ENCODE results near the gene VCL. TPM values are rescaled to one million over a fixed set of nuclear protein-coding genes. Genes with fewer than 3 reads are reported as not detected.
"Not testable (repeated sequence)": the region's sequence is repeated elsewhere in the genome, so short reads cannot be mapped to it uniquely, and the experiment has no call there.

The VCL gene
- total and polyA plus RNA-seq, 4 donors: 31.6 to 499 (median 229) TPM

DNA sequence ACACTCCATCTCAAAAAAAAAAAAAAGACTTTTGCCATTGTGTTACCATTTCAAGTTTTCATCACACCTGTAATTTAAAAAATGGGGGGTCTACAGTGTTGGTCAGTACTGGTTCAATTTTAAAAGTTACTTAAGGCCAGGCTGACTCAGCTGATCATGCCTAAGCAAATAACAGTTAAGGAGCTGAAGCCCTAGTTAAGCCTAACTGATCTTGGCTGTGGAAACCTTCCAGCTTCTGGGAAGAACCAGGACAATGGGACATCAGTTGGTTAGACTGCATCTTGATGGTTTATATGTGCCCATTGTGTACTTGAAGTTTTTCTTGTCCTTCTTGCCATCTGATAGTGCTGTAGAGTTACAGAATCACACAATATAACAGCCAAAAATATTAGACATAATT is 26.7 kb downstream of the VCL start:
- intact Hi-C loops (cut with DNase I): loop anchor here in 1 of 2 donors (5.0 kb wide), 1 partner anchor 43 kb away; no protein-coding TSS in a partner anchor

GRCh38 chr10:74025380-74025978 is 27.6 kb downstream of the VCL start:
- Histone ChIP-seq H3K4me1 (ENCODE audit: control insufficient read depth in 1 of 2, insufficient read depth in 2 of 2, low read length in 2 of 2) (peaks cover 9 to 13% of the 10 kb centered on the region in 2 donors), H3K9me3 (ENCODE audit: control insufficient read depth, low read length) (no peaks in the 10 kb centered on the region), H3K27ac (ENCODE audit: low read depth in 1 of 2, low read length in 2 of 2) (peak overlapping the region in 1 of 2 donors; percentile 57), H3K4me3 (ENCODE audit: low read length in 2 of 2) (no peak overlapping the region), H3K36me3 (ENCODE audit: control insufficient read depth in 1 of 2, insufficient read depth in 2 of 2, low read length in 1 of 2) (no peaks in the 10 kb centered on the region), H3K27me3 (ENCODE audit: control insufficient read depth in 1 of 2, insufficient read depth in 2 of 2, low read length in 1 of 2) (no peaks in the 10 kb centered on the region)
- ATAC-seq (ENCODE audit: low FRiP score) (no peak), DNase-seq (no peak)
- 45 to 53% methylated on average over 5 of the region's 5 CpGs for WGBS, 2 donors
- intact Hi-C loops (cut with DNase I): no loop called here

More for the DNA sequence above, 26.7 kb downstream of the VCL start:
- H3K36me3 ChIP-seq (ENCODE audit: control insufficient read depth in 1 of 2, insufficient read depth in 2 of 2, low read length in 1 of 2): no peaks in the 10 kb centered on the region
- no peak overlapping the region for H3K27ac ChIP-seq (ENCODE audit: low read depth in 1 of 2, low read length in 2 of 2)
- peaks cover 5 to 13% of the 10 kb centered on the region in 2 donors for H3K4me1 ChIP-seq (ENCODE audit: control insufficient read depth in 1 of 2, insufficient read depth in 2 of 2, low read length in 2 of 2)
- ATAC-seq (ENCODE audit: low FRiP score) (no peak), DNase-seq (no peak)
- no peak overlapping the region for H3K4me3 ChIP-seq (ENCODE audit: low read length in 2 of 2)
- H3K27me3 ChIP-seq (ENCODE audit: control insufficient read depth in 1 of 2, insufficient read depth in 2 of 2, low read length in 1 of 2): no peaks in the 10 kb centered on the region
- no peaks in the 10 kb centered on the region for H3K9me3 ChIP-seq (ENCODE audit: control insufficient read depth, low read length)

DNA sequence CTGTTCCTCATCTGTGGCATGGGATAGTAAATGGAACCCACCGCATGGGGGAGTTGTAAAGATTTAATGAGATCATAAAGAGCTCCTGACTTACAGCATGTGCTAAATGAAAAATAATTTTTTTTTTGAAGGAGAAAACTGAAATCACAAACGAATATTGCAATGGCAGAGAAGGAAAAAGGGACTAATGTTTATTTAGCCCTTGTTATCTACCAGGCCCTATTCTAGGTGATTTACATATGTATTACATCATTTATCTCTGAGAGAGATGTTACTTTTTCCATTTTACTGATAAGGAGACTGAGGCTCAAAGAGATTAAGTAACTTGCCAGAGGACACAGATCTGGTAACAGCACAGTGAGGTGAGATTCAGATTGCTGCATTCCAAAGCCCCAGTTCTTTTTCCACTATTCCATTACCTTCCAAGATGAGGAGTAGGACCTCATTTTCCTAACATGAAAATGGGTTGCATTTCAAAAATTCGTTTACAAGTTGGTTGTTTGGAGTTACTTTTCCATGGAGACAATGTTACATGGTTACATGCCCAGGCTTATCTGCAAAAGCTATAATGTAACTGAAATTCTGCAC is 28.6 kb downstream of the VCL start:
- ATAC-seq (ENCODE audit: low FRiP score): no peak
- peaks cover 9 to 13% of the 10 kb centered on the region in 2 donors for H3K4me1 ChIP-seq (ENCODE audit: control insufficient read depth in 1 of 2, insufficient read depth in 2 of 2, low read length in 2 of 2)
- H3K27ac ChIP-seq (ENCODE audit: low read depth in 1 of 2, low read length in 2 of 2): no peak overlapping the region
- intact Hi-C loops (cut with DNase I): no loop called here
- H3K9me3 ChIP-seq (ENCODE audit: control insufficient read depth, low read length): no peaks in the 10 kb centered on the region
- 6 to 10% methylated on average over 3 of the region's 3 CpGs for WGBS, 2 donors
- no peak overlapping the region for H3K4me3 ChIP-seq (ENCODE audit: low read length in 2 of 2)
- H3K27me3 ChIP-seq (ENCODE audit: control insufficient read depth in 1 of 2, insufficient read depth in 2 of 2, low read length in 1 of 2): no peaks in the 10 kb centered on the region
- H3K36me3 ChIP-seq (ENCODE audit: control insufficient read depth in 1 of 2, insufficient read depth in 2 of 2, low read length in 1 of 2): no peaks in the 10 kb centered on the region
- no peak for DNase-seq

- H3K27ac ChIP-seq (ENCODE audit: low read depth in 1 of 2, low read length in 2 of 2): no peak overlapping the region
- no peak overlapping the region for H3K4me3 ChIP-seq (ENCODE audit: low read length in 2 of 2)
- H3K4me1 ChIP-seq (ENCODE audit: control insufficient read depth in 1 of 2, insufficient read depth in 2 of 2, low read length in 2 of 2): peaks cover 9 to 13% of the 10 kb centered on the region in 2 donors
- H3K36me3 ChIP-seq (ENCODE audit: control insufficient read depth in 1 of 2, insufficient read depth in 2 of 2, low read length in 1 of 2): no peaks in the 10 kb centered on the region
- H3K27me3 ChIP-seq (ENCODE audit: control insufficient read depth in 1 of 2, insufficient read depth in 2 of 2, low read length in 1 of 2): no peaks in the 10 kb centered on the region
- WGBS, 2 donors: 88 to 93% methylated on average over 2 of the region's 2 CpGs
- intact Hi-C loops (cut with DNase I): no loop called here
- DNase-seq (no peak), ATAC-seq (ENCODE audit: low FRiP score) (no peak)
- no peaks in the 10 kb centered on the region for H3K9me3 ChIP-seq (ENCODE audit: control insufficient read depth, low read length)
These were observed 29.8 kb downstream of the VCL start for GRCh38 chr10:74027702-74028101.

DNA sequence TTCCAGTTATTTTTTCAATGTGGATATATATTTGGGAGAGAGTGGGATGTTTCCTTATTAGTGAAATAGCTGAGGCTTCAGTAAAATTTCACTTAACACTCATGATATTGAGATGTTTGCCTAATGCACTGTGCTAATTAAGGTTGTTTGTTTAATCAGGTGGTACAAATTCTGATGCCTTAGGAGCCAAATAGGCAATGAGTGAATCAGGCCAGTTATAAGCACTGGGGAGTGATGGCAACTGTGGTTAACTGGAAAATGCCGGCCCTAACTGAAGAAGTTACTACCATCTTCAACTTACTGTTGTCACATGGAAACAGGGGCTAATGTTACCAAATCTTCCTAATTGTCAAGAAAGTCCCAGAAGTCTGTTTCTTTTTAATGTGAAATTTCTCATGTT is 32.0 kb downstream of the VCL start:
- DNase-seq (no peak), ATAC-seq (ENCODE audit: low FRiP score) (no peak)
- Histone ChIP-seq H3K9me3 (ENCODE audit: control insufficient read depth, low read length) (no peaks in the 10 kb centered on the region), H3K27ac (ENCODE audit: low read depth in 1 of 2, low read length in 2 of 2) (peak overlapping the region in 1 of 2 donors; percentile 57), H3K4me3 (ENCODE audit: low read length in 2 of 2) (no peak overlapping the region), H3K27me3 (ENCODE audit: control insufficient read depth in 1 of 2, insufficient read depth in 2 of 2, low read length in 1 of 2) (no peaks in the 10 kb centered on the region), H3K4me1 (ENCODE audit: control insufficient read depth in 1 of 2, insufficient read depth in 2 of 2, low read length in 2 of 2) (peaks cover 4 to 16% of the 10 kb centered on the region in 2 donors), H3K36me3 (ENCODE audit: control insufficient read depth in 1 of 2, insufficient read depth in 2 of 2, low read length in 1 of 2) (no peaks in the 10 kb centered on the region)
- intact Hi-C loops (cut with DNase I): no loop called here
- WGBS, 2 donors: 3 to 11% methylated on average over 1 of the region's 1 CpG

DNA sequence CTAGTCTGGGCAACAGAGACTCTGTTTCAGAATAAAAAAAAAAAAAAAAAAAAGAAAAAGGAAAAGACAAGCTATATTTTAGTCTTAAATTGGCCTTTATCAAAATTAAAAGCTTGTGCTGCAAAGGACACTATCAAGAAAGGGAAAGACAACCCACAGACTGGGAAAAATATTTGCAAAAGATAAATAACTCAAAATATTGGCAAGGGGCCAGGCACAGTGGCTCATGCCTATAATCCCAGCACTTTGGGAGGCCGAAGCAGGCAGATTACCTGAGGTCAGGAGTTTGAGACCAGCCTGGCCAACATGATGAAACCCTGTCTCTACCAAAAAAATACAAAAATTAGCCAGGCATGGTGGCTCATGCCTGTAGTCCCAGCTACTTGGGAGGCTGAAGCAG is 34.3 kb downstream of the VCL start:
- H3K4me3 ChIP-seq (ENCODE audit: low read length in 2 of 2); H3K36me3 ChIP-seq (ENCODE audit: control insufficient read depth in 1 of 2, insufficient read depth in 2 of 2, low read length in 1 of 2); DNase-seq; H3K27ac ChIP-seq (ENCODE audit: low read depth in 1 of 2, low read length in 2 of 2); H3K9me3 ChIP-seq (ENCODE audit: control insufficient read depth, low read length); intact Hi-C loops (cut with DNase I); H3K27me3 ChIP-seq (ENCODE audit: control insufficient read depth in 1 of 2, insufficient read depth in 2 of 2, low read length in 1 of 2); ATAC-seq (ENCODE audit: low FRiP score): not testable (repeated sequence)
- peaks cover 4 to 12% of the 10 kb centered on the region in 2 donors for H3K4me1 ChIP-seq (ENCODE audit: control insufficient read depth in 1 of 2, insufficient read depth in 2 of 2, low read length in 2 of 2)
- WGBS, 2 donors: 19 to 23% methylated on average over 1 of the region's 1 CpG

DNA sequence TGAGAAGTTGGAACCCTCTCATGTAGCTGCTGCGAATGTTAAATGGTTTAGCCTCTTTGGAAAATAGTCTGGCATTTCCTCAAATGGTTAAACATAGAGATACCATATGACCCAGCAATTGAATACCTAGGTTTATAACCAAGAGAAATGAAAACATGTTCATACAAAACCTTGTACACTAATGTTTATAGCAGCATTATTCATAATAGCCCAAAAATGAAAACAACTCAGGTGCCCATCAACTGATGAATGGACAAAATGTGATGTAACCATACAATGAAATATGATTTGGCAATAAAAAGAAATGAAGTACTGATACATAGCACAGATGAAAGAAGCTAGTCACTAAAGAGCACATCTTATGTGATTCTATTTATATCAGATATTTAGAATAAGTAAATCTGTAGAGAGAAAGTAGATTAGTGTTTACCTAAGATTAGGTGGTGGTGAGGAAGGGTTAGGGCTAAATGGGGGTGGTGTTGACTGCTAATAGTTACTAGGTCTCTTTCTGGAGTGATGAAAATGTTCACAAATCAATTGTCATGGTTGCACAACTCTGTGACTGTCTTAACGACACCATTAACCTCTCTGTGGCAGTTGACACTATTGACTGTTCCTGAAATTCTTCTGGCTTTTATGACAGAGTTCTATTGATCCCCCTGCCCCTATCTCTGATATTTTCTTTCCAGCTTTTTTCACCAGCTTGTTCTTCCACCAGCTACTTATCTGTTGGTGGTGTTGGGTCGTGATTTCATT is 35.2 kb downstream of the VCL start:
- no peaks in the 10 kb centered on the region for H3K27me3 ChIP-seq (ENCODE audit: control insufficient read depth in 1 of 2, insufficient read depth in 2 of 2, low read length in 1 of 2)
- no peaks in the 10 kb centered on the region for H3K36me3 ChIP-seq (ENCODE audit: control insufficient read depth in 1 of 2, insufficient read depth in 2 of 2, low read length in 1 of 2)
- ATAC-seq (ENCODE audit: low FRiP score): no peak
- 53 to 60% methylated on average over 3 of the region's 3 CpGs for WGBS, 2 donors
- intact Hi-C loops (cut with DNase I): no loop called here
- no peak overlapping the region for H3K27ac ChIP-seq (ENCODE audit: low read depth in 1 of 2, low read length in 2 of 2)
- H3K4me1 ChIP-seq (ENCODE audit: control insufficient read depth in 1 of 2, insufficient read depth in 2 of 2, low read length in 2 of 2): peaks cover 4 to 12% of the 10 kb centered on the region in 2 donors
- H3K4me3 ChIP-seq (ENCODE audit: low read length in 2 of 2): no peak overlapping the region
- no peaks in the 10 kb centered on the region for H3K9me3 ChIP-seq (ENCODE audit: control insufficient read depth, low read length)
- DNase-seq: no peak

- 88 to 96% methylated on average over 1 of the region's 1 CpG for WGBS, 2 donors
- peaks cover 4 to 12% of the 10 kb centered on the region in 2 donors for H3K4me1 ChIP-seq (ENCODE audit: control insufficient read depth in 1 of 2, insufficient read depth in 2 of 2, low read length in 2 of 2)
These were observed 35.8 kb downstream of the VCL start for GRCh38 chr10:74033702-74034101.

More at GRCh38 chr10:74033702-74034101, 35.8 kb downstream of the VCL start:
- DNase-seq (no peak), ATAC-seq (ENCODE audit: low FRiP score) (no peak)
- no peaks in the 10 kb centered on the region for H3K27me3 ChIP-seq (ENCODE audit: control insufficient read depth in 1 of 2, insufficient read depth in 2 of 2, low read length in 1 of 2)
- no peak overlapping the region for H3K4me3 ChIP-seq (ENCODE audit: low read length in 2 of 2)
- no peaks in the 10 kb centered on the region for H3K9me3 ChIP-seq (ENCODE audit: control insufficient read depth, low read length)
- H3K36me3 ChIP-seq (ENCODE audit: control insufficient read depth in 1 of 2, insufficient read depth in 2 of 2, low read length in 1 of 2): no peaks in the 10 kb centered on the region
- intact Hi-C loops (cut with DNase I): no loop called here
- peak overlapping the region; percentile 27 to 60 for H3K27ac ChIP-seq (ENCODE audit: low read depth in 1 of 2, low read length in 2 of 2)
